PC-3 (cell line): Measurements from ENCODE around the gene ISM1.

Experiments
- CTCF ChIP-seq: fragments of 300-600 bp; sonication (generic); conservative IDR thresholded peaks from 2 replicates; pipeline ENCODE4 v1.5.1; 2017; ENCODE audit warnings: antibody characterized with exemption, low read depth, mild to moderate bottlenecking, low read length
- EZH2 ChIP-seq: fragments of 300-600 bp; sonication (generic); IDR thresholded peaks from one replicate; pipeline ENCODE4 v1.6.1; 2017; ENCODE audit warnings: antibody characterized with exemption, mild to moderate bottlenecking, low read length; ENCODE audit not compliant: unreplicated experiment
- EZH2phosphoT487 ChIP-seq: fragments of 300-600 bp; sonication (generic); IDR thresholded peaks from 2 replicates; pipeline ENCODE4 v1.6.1; 2018; ENCODE audit warnings: mild to moderate bottlenecking, antibody characterized with exemption, low read length, borderline replicate concordance

- TF ChIP-seq CTCF (no peak), EZH2phosphoT487 (no peak), EZH2 (no peak)
These were observed 112.7 kb downstream of the ISM1 start for GRCh38 chr20:13333793-13334192.
